Inflammatory macrophage treated with lipopolysaccharide for 4 hours (primary cell): ENCODE measurements around the gene SH2D7.

Source experiments
- DNase-seq: peaks from one replicate; pipeline ENCODE4 v3.0.0-alpha.2; 2020

Gene SH2D7

DNA sequence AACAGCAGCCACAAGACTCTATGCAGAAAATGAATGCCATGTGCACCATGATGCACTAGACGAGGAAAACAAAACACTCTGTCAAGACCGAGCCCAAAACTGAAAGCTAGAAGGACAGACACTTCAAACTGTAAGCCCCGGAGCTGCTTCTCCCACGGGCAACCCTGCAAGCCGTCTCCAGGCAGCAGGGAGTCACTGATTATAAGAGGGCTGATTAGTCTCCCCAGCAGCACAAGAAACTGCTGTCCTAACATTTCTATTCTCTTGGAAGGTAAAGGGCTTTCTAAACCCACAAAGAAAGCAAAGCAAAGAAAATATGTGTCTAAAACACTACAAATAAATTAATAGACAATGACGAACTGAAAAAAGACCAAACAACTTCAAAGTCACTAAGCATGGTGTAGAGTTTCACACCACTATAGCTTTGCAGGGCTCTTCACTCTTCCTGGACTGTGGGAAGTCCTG is 30.4 kb upstream of the SH2D7 start:
- peak; percentile 83 for DNase-seq

DNA sequence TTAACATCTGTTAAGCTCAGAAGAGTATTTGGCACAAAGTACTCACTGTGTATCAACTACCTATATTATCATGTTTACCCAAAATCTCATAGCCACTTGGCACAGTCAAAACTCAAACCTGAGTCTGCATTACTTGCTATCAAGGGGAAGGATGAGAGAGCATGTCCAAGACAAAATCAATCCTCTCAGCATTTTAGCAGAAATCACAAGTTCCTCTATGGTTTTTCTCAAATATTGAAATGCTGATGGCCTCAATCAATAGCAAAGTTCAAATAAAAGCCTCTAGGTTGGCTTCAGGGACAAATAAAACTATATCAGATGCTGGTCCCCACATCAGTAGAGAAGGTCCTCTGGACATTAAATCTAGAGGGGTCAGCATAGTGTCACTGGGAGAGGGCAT is 29.1 kb upstream of the SH2D7 start:
- no peak for DNase-seq

DNA sequence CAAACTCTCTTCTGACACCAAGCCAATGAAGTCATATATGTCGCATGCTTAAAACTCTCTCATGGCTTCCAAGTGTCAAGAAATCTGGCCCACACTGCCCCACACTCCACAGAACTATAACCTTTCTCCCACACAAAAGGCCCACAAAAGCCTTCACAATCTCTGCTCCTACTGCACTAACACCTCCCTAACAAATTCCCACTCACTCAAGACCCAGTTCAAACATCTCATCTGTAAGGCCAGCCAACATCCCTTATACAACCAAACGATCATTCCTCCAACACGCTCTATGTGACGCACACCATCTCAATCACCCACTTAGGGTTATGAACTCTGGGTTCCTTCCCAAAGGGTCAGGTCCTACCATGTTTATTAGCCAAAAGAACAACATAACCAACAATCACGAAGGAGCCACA is 28.4 kb upstream of the SH2D7 start:
- DNase-seq, result no peak

DNA sequence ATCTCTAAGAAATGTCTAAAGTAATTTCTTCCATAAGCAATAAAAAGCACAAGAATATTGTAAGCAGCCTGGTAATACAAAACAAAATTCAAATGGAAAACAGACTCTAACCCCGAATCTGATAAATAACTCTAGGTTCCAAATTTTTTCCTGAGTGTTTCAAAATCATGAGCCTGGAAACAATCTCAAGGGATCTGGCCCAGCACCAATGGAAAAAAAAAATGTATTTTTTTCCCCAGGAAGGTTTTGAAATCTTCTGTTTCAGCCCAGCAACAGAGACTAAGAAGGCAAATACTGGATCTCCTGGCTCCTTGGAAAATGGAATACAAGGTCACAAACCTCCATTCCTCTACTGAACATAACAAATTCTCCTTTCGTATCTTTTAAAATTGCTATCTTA is 27.8 kb upstream of the SH2D7 start:
- DNase-seq, result no peak

- peak; percentile 98 for DNase-seq
Measured at GRCh38 chr15:78065284-78065872, 27.0 kb upstream of the SH2D7 start.

- DNase-seq, result no peak
Measured at GRCh38 chr15:78065973-78066946, 26.1 kb upstream of the SH2D7 start.

GRCh38 chr15:78067328-78068228 is 24.8 kb upstream of the SH2D7 start:
- no peak for DNase-seq

- peak; percentile 74 for DNase-seq
Measured at GRCh38 chr15:78069052-78069414, 23.3 kb upstream of the SH2D7 start.

GRCh38 chr15:78069462-78070029 is 22.8 kb upstream of the SH2D7 start:
- DNase-seq, result peak; percentile 56

- DNase-seq, result peak; percentile 78
Measured at GRCh38 chr15:78070049-78070700, 22.2 kb upstream of the SH2D7 start.

DNA sequence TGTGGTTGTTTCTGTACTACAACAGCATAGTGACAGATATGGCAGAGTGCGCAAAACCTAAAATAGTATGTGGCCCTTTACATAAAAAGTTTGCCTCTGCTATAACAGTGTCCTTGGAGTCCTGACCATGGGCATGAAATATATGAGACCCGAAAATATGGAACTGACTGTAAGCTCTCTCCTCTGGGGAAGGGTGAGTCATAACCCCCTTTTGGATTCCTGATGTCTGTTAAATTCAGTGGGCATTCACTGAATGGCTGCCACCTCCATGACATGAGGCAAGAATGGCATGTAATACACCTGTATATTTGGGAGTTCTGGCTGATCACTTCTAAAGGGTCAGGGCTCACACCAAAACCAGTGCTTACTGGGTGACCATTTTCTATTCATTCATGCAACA is 21.0 kb upstream of the SH2D7 start:
- DNase-seq, result no peak

DNA sequence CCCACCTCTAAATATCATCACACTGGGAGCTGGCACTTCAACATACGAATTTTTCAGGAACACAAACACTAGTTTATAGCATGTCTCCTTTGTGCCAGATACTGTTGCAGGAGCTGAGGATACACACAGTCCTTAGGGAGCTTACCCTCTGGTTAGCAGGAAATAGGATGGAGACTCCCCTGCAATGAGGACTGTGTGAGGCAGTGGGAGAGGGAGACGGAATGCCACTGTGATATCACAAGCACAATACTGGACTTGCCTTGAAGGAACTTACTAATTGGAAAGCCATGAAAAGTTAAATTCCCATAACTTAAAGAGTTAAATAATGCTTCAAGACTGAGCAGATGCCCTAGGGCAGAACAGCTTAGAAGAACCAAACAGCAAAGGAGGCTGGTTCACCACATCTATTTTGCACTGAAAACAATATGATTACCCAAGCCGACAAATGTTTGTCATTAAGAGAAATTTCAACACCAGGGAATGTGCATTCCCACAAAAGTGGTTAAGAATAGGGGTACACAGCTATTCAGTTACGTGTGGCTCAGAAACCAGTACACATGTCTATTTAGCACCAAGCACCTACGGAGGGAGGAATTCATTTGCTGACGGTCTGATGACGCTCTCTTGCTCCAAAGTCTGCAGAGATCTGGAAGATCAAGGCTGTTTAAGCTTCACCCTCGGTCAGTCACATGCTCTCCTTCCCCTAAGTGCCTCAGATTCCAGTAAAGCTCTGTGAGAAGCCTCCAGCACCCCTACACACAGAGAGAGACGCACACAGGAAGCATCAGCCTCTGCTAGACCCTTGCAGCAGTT is 20.1 kb upstream of the SH2D7 start:
- DNase-seq, result peak; percentile 79

- no peak for DNase-seq
Measured at GRCh38 chr15:78073046-78073787, 19.1 kb upstream of the SH2D7 start.

DNA sequence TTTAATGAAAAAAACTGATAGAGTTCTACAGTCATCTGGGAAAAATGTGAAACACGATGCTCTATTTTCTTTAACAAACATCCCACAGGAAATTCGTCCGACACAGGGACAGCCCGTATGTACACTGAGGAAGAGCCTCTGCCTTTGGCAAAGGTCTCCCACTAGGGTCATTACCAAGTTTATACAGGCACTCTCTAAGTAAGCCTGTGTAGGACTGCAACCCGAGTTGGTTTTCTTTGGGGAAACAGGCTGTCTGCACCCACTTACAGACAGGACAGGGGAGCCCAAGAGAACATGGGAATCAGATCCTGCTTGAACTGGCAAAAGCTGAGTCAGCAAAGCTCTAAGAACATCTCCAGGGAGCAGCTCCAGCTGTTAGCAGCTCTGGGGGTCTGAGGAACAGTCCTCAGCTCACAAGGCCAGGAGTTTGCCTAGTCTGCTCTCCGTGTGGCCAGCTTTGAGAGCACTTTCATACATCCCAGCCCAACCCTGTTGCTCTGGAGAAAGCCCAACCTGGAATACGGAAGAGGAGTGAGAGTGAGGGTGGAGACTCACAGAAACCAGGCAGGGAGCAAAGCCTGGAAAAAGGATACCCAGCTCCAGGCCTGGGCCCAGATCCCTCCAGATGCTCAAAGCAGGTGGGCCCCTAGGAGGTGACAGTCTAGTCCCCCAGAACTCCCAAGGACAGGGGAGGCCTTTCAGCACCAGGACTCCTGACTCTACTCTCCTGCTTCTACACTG is 16.7 kb upstream of the SH2D7 start:
- DNase-seq, result peak; percentile 37

GRCh38 chr15:78076231-78077052 is 15.9 kb upstream of the SH2D7 start:
- DNase-seq, result no peak

GRCh38 chr15:78077053-78077870 is 15.1 kb upstream of the SH2D7 start, which contains the start of gene TBC1D2B:
TSS of gene TBC1D2B (minus strand) at chr15:78077711. CDS start at chr15:78077652, 59 bp downstream.
- DNase-seq, result peak; percentile 47

GRCh38 chr15:78077871-78078210 is 14.5 kb upstream of the SH2D7 start:
- no peak for DNase-seq
